H1 (cell line): ENCODE measurements around the gene CTNNA3. TPM values are rescaled to one million over a fixed set of nuclear protein-coding genes. Genes with fewer than 3 reads are reported as not detected.

Experiments
- CTCF ChIA-PET: fragments of 300-600 bp; sonication (Branson Sonifier 250); formaldehyde crosslinking; loops from one replicate; lab custom pipeline; 2021; ENCODE audit not compliant: partially characterized antibody; lab: Charles Lee
- POLR2A ChIA-PET: fragments of 300-600 bp; sonication (Branson Sonifier 250); formaldehyde crosslinking; loops from one replicate; lab custom pipeline; 2021; ENCODE audit warnings: inconsistent platforms; ENCODE audit not compliant: partially characterized antibody; lab: Charles Lee
- DNase-seq, 2 experiments: peaks; one replicate each; pipeline versions ENCODE4 v3.0.0 to v3.0.0-alpha.2; 2010 to 2022; ENCODE audit warnings: low spot score in 2 of 2, low read depth in 1 of 2, mixed read lengths in 1 of 2
- FAIRE-seq: peaks from 2 replicates; lab custom pipeline; 2011; peaks lifted over from hg19 to GRCh38; lab: Jason Lieb, UNC
- H2AFZ ChIP-seq: 2 replicates; pipeline ENCODE4 v1.8.1; 2012; ENCODE audit warnings: low read length, inconsistent platforms
- H2AK5ac ChIP-seq: 2 replicates; pipeline ENCODE4 v1.6.1; 2013; ENCODE audit warnings: low read depth, low read length
- H2BK120ac ChIP-seq: replicated peaks from 2 replicates; pipeline ENCODE3; 2013; ENCODE audit warnings: low read depth, low read length, inconsistent platforms
- H2BK12ac ChIP-seq: 2 replicates; pipeline ENCODE4 v1.6.1; 2013; ENCODE audit warnings: low read depth, low read length
- H2BK15ac ChIP-seq: 2 replicates; pipeline ENCODE4 v1.6.1; 2013; ENCODE audit warnings: low read length
- H2BK20ac ChIP-seq: 2 replicates; pipeline ENCODE4 v1.6.1; 2013; ENCODE audit warnings: low read length
- H2BK5ac ChIP-seq: 2 replicates; pipeline ENCODE4 v1.6.1; 2013; ENCODE audit warnings: low read depth, low read length
- H3K14ac ChIP-seq: 2 replicates; pipeline ENCODE4 v1.6.1; 2013; ENCODE audit warnings: inconsistent platforms; ENCODE audit not compliant: insufficient read length
- H3K18ac ChIP-seq: 2 replicates; pipeline ENCODE4 v1.6.1; 2013; ENCODE audit warnings: low read length; ENCODE audit errors: extremely low read depth
- H3K23ac ChIP-seq: 2 replicates; pipeline ENCODE4 v1.6.1; 2013; ENCODE audit warnings: inconsistent platforms; ENCODE audit not compliant: insufficient read length
- H3K23me2 ChIP-seq: 2 replicates; pipeline ENCODE4 v1.6.1; 2013; ENCODE audit warnings: low read depth, low read length
- H3K27ac ChIP-seq: 2 replicates; pipeline ENCODE4 v1.6.1; 2011; ENCODE audit warnings: low read depth, low read length, inconsistent platforms
- H3K27me3 ChIP-seq, 4 experiments: replicated peaks in 1 of 4; 1 replicate in 1 of 4; 2 replicates in 3 of 4; pipeline versions ENCODE4 v1.6.1 to v1.8.1; 2011 to 2013; ENCODE audit warnings: low read length in 3 of 4, mild to moderate bottlenecking in 3 of 4, inconsistent platforms in 2 of 4, mixed read lengths in 2 of 4, moderate library complexity in 1 of 4; ENCODE audit not compliant: control insufficient read depth in 3 of 4, insufficient read depth in 3 of 4; ENCODE audit errors: extremely low read depth in 1 of 4
- H3K36me3 ChIP-seq, 4 experiments: 2 replicates each; pipeline versions ENCODE4 v1.6.1 to v1.8.1; 2011 to 2013; ENCODE audit warnings: mild to moderate bottlenecking in 4 of 4, low read length in 3 of 4, moderate library complexity in 2 of 4, control low read depth in 1 of 4, inconsistent platforms in 1 of 4; ENCODE audit not compliant: insufficient read depth in 4 of 4, control insufficient read depth in 2 of 4
- H3K4ac ChIP-seq: replicated peaks from 2 replicates; pipeline ENCODE3; 2013; ENCODE audit warnings: low read length, low read depth, mixed read lengths, inconsistent platforms; ENCODE audit not compliant: insufficient read length
- H3K4me1 ChIP-seq, 4 experiments: replicated peaks in 1 of 4; 1 replicate in 1 of 4; 2 replicates in 3 of 4; pipeline versions ENCODE4 v1.6.1 to v1.8.1; 2011 to 2013; ENCODE audit warnings: low read length in 3 of 4, inconsistent platforms in 2 of 4, mixed read lengths in 1 of 4; ENCODE audit not compliant: insufficient read depth in 4 of 4, control insufficient read depth in 3 of 4
- H3K4me2 ChIP-seq, 2 experiments: 2 replicates each; pipeline versions ENCODE4 v1.6.1 to v1.8.1; 2011 to 2013; ENCODE audit warnings: low read depth in 2 of 2, low read length in 2 of 2, control low read depth in 1 of 2, inconsistent platforms in 1 of 2, mild to moderate bottlenecking in 1 of 2; ENCODE audit not compliant: insufficient read depth in 1 of 2
- H3K4me3 ChIP-seq, 4 experiments: fragments of 200-600, 300-600 bp in 1 of 4; sonication (generic), shearing (Covaris generic), sonication (Bioruptor Twin) in 1 of 4; 2 replicates each; pipeline versions ENCODE4 v1.5.1 to v1.8.1; 2011 to 2016; ENCODE audit warnings: low read length in 4 of 4, low read depth in 3 of 4, control low read depth in 2 of 4, inconsistent platforms in 2 of 4, mild to moderate bottlenecking in 2 of 4, mixed read lengths in 1 of 4, moderate library complexity in 1 of 4; ENCODE audit not compliant: insufficient read depth in 2 of 4; ENCODE audit errors: extremely low read depth in 1 of 4
- H3K56ac ChIP-seq: replicated peaks from 2 replicates; pipeline ENCODE3; 2013; ENCODE audit warnings: low read depth, mild to moderate bottlenecking, mixed read lengths, low read length, inconsistent platforms; ENCODE audit not compliant: insufficient read length
- H3K79me1 ChIP-seq: 2 replicates; pipeline ENCODE4 v1.6.1; 2013; ENCODE audit warnings: low read depth, low read length, control low read depth
- H3K79me2 ChIP-seq, 2 experiments: 2 replicates each; pipeline versions ENCODE4 v1.6.1 to v1.8.1; 2012 to 2013; ENCODE audit warnings: low read length in 2 of 2, mild to moderate bottlenecking in 2 of 2, inconsistent platforms in 1 of 2; ENCODE audit not compliant: insufficient read depth in 2 of 2, control insufficient read depth in 1 of 2
- H3K9ac ChIP-seq, 4 experiments: replicated peaks in 1 of 4; 1 replicate in 1 of 4; 2 replicates in 3 of 4; pipeline versions ENCODE4 v1.6.1 to v1.8.1; 2011 to 2013; ENCODE audit warnings: low read depth in 3 of 4, low read length in 3 of 4, control low read depth in 2 of 4, mild to moderate bottlenecking in 2 of 4, moderate library complexity in 2 of 4, inconsistent platforms in 1 of 4; ENCODE audit errors: extremely low read depth in 1 of 4
- H3K9me3 ChIP-seq, 2 experiments: 2 replicates each; pipeline versions ENCODE4 v1.6.1 to v1.8.1; 2012 to 2013; ENCODE audit warnings: mild to moderate bottlenecking in 2 of 2, moderate library complexity in 2 of 2, control low read depth in 1 of 2, inconsistent platforms in 1 of 2, low read depth in 1 of 2, low read length in 1 of 2, mixed read lengths in 1 of 2; ENCODE audit not compliant: insufficient read depth in 2 of 2
- H4K20me1 ChIP-seq, 2 experiments: replicated peaks in 1 of 2; 2 replicates each; pipeline versions ENCODE3 to v1.8.1; 2011 to 2013; ENCODE audit warnings: inconsistent platforms in 2 of 2, low read length in 2 of 2, mild to moderate bottlenecking in 1 of 2; ENCODE audit not compliant: insufficient read depth in 2 of 2, control insufficient read depth in 1 of 2
- H4K5ac ChIP-seq: 2 replicates; pipeline ENCODE4 v1.6.1; 2013; ENCODE audit warnings: low read length, low read depth, mixed read lengths, inconsistent platforms; ENCODE audit not compliant: insufficient read length
- H4K8ac ChIP-seq: 2 replicates; pipeline ENCODE4 v1.8.0; 2013; ENCODE audit warnings: mild to moderate bottlenecking, moderate library complexity, low read length, inconsistent platforms; ENCODE audit not compliant: insufficient read depth; ENCODE audit errors: extremely low read depth
- H4K91ac ChIP-seq: replicated peaks from 2 replicates; pipeline ENCODE3; 2013; ENCODE audit warnings: low read length, mixed read lengths, inconsistent platforms; ENCODE audit not compliant: insufficient read length
- ASH2L ChIP-seq: fragments of 200-600, 300-600 bp; sonication (generic); IDR thresholded peaks from one replicate; pipeline ENCODE4 v1.7.1; 2017; ENCODE audit warnings: low read length
- BACH1 ChIP-seq: IDR thresholded peaks from 2 replicates; pipeline ENCODE4 v1.6.1; 2012; ENCODE audit warnings: low read length, improper control_type of control experiment
- CBX8 ChIP-seq: fragments of 300-800, 300-1000 bp; sonication (generic); IDR thresholded peaks from 2 replicates; pipeline ENCODE4 v1.7.1; 2016; ENCODE audit warnings: low read depth, low read length, borderline replicate concordance
- CHD1 ChIP-seq: IDR thresholded peaks from 2 replicates; pipeline ENCODE4 v1.6.1; 2012; ENCODE audit warnings: low read depth, low read length, improper control_type of control experiment
- EZH2 ChIP-seq: fragments of 200-600 bp; sonication (generic); IDR thresholded peaks from 2 replicates; pipeline ENCODE4 v1.7.1; 2012; ENCODE audit warnings: low read depth, mild to moderate bottlenecking, moderate library complexity, low read length, inconsistent platforms; ENCODE audit not compliant: severe bottlenecking
- POU5F1 ChIP-seq: IDR thresholded peaks from 2 replicates; pipeline ENCODE4 v1.6.1; 2011; ENCODE audit warnings: low read depth, mild to moderate bottlenecking, low read length, moderate library complexity
- SIX5 ChIP-seq: IDR thresholded peaks from 2 replicates; pipeline ENCODE4 v1.6.1; 2011; ENCODE audit warnings: mild to moderate bottlenecking, low read depth, low read length
- SP1 ChIP-seq: IDR thresholded peaks from 2 replicates; pipeline ENCODE4 v1.6.1; 2011; ENCODE audit warnings: low read depth, low read length
- WGBS, 2 experiments: shearing (Covaris generic) in 1 of 2; methylation state at CpG; one replicate each; pipeline versions ENCODE4 v1.1.6 to v1.1.7; 2013 to 2015; ENCODE audit warnings: low lambda C conversion rate in 2 of 2, mixed read lengths in 2 of 2, inconsistent platforms in 1 of 2, low coverage in 1 of 2, missing lambda C conversion rate in 1 of 2; ENCODE audit not compliant: insufficient replicate concordance in 2 of 2, insufficient coverage in 1 of 2, insufficient read length in 1 of 2; ENCODE audit errors: extremely low coverage in 1 of 2, missing lambda C conversion rate in 1 of 2; 5-methylcytosine and 5-hydroxymethylcytosine counted together
- polyA plus RNA-seq, 7 experiments: library from polyadenylated mRNA; depleted of rRNA in 3 of 7; stranded (reverse) in 5 of 7; unstranded in 2 of 7; fragments of >200 nt in 5 of 7; fragments of 200-250 nt in 2 of 7; gene quantifications; 1 replicate in 5 of 7; 2 replicates in 1 of 7; 4 replicates in 1 of 7; pipeline versions ENCODE4 v1.2.1 to v1.2.3, GENCODE V29; 2011 to 2013; ENCODE audit warnings: missing spikeins in 2 of 7, mixed read lengths in 2 of 7
- total RNA-seq: library from RNA; stranded (reverse); fragmentation: NEBNext Ultra II Directional; extraction: Animal tissue kit (Norgen Biotek cat#: 25700); gene quantifications from 2 replicates; pipeline ENCODE4 v1.2.1, GENCODE V29; 2021
- TF ChIP-seq, protein P1 (sequence below): IDR thresholded peaks from 2 replicates; pipeline ENCODE4 v1.6.1; 2011; ENCODE audit warnings: low read length, improper control_type of control experiment
- TF ChIP-seq, protein P2 (sequence below): IDR thresholded peaks from 2 replicates; pipeline ENCODE4 v1.6.1; 2012; ENCODE audit warnings: inconsistent platforms

The CTNNA3 gene
- total and polyA plus RNA-seq, 2 of the 8 experiments (the other 6 are each of a cell fraction or from before 2014, with no cell fraction given) = 1.3 to 1.5 TPM

DNA sequence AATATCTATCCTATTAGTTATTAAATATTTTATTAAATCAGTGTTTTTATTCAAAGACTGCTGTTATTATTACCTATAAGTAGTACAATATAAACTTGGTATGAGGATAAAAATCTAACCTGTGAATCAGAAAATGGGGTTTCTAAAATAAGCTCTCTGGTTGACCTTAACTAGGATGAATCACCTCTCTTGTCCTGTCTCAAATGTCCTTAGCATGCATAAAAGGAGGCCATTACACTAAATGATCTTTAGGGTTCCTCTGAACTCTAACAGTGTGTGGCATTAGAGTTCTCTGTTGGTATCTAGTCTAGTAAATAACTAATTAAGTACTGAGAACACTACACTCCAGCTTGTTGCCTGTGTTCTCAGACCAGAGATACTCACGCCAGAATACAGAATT, 913.2 kb downstream of the CTNNA3 start:
- no peak overlapping the region for H3K27ac ChIP-seq
- H3K23ac ChIP-seq = no peak overlapping the region
- no peak overlapping the region for H2BK12ac ChIP-seq
- H3K4ac ChIP-seq = no peak overlapping the region
- DNase-seq = no peak
- H3K9ac ChIP-seq = no peak overlapping the region
- H2AK5ac ChIP-seq = no peak overlapping the region
- no peaks in the 10 kb centered on the region for H3K27me3 ChIP-seq
- H4K20me1 ChIP-seq = no peaks in the 10 kb centered on the region
- H2BK15ac ChIP-seq = no peak overlapping the region
- no peak overlapping the region for H3K56ac ChIP-seq
- no peak overlapping the region for H4K5ac ChIP-seq
- H2BK5ac ChIP-seq = no peak overlapping the region
- TF ChIP-seq CBX8 = no peak
- TF ChIP-seq, protein P1, sequence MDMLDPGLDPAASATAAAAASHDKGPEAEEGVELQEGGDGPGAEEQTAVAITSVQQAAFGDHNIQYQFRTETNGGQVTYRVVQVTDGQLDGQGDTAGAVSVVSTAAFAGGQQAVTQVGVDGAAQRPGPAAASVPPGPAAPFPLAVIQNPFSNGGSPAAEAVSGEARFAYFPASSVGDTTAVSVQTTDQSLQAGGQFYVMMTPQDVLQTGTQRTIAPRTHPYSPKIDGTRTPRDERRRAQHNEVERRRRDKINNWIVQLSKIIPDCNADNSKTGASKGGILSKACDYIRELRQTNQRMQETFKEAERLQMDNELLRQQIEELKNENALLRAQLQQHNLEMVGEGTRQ = no peak
- no peak for TF ChIP-seq ASH2L
- TF ChIP-seq, protein P2, sequence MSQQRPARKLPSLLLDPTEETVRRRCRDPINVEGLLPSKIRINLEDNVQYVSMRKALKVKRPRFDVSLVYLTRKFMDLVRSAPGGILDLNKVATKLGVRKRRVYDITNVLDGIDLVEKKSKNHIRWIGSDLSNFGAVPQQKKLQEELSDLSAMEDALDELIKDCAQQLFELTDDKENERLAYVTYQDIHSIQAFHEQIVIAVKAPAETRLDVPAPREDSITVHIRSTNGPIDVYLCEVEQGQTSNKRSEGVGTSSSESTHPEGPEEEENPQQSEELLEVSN = no peak
- no peak for TF ChIP-seq BACH1
- no peak for TF ChIP-seq SIX5
- no peak for TF ChIP-seq CHD1
- TF ChIP-seq POU5F1 = no peak
- TF ChIP-seq EZH2 = no peak
- TF ChIP-seq SP1 = no peak
- no peak overlapping the region for H2BK120ac ChIP-seq
- H3K4me3 ChIP-seq = no peak overlapping the region
- H3K4me2 ChIP-seq = no peak overlapping the region
- no peak overlapping the region for H3K14ac ChIP-seq
- POLR2A ChIA-PET = no interaction called here
- no peaks in the 10 kb centered on the region for H3K79me1 ChIP-seq
- 85% methylated on average over 1 of the region's 1 CpG; no CpG with 5 or more reads in 1 of the 2 experiments for WGBS, 2 experiments
- H3K79me2 ChIP-seq = no peaks in the 10 kb centered on the region
- no peak overlapping the region for H4K8ac ChIP-seq
- H3K36me3 ChIP-seq = no peaks in the 10 kb centered on the region
- no peak overlapping the region for H3K18ac ChIP-seq
- FAIRE-seq = no peak
- CTCF ChIA-PET = interaction anchor here (1.8 kb wide), 1 partner anchor 9 kb away, joined by 7 read pairs; no protein-coding TSS in a partner anchor
- H3K9me3 ChIP-seq = no peaks in the 10 kb centered on the region
- no peaks in the 10 kb centered on the region for H3K23me2 ChIP-seq
- H2BK20ac ChIP-seq = no peak overlapping the region
- no peak overlapping the region for H4K91ac ChIP-seq
- no peak overlapping the region for H2AFZ ChIP-seq
- no peaks in the 10 kb centered on the region for H3K4me1 ChIP-seq
